ENCODE results near the gene ESCO1.
"Not testable (repeated sequence)": the region's sequence is repeated elsewhere in the genome, so short reads cannot be mapped to it uniquely, and the experiment has no call there.

The ESCO1 gene, protein sequence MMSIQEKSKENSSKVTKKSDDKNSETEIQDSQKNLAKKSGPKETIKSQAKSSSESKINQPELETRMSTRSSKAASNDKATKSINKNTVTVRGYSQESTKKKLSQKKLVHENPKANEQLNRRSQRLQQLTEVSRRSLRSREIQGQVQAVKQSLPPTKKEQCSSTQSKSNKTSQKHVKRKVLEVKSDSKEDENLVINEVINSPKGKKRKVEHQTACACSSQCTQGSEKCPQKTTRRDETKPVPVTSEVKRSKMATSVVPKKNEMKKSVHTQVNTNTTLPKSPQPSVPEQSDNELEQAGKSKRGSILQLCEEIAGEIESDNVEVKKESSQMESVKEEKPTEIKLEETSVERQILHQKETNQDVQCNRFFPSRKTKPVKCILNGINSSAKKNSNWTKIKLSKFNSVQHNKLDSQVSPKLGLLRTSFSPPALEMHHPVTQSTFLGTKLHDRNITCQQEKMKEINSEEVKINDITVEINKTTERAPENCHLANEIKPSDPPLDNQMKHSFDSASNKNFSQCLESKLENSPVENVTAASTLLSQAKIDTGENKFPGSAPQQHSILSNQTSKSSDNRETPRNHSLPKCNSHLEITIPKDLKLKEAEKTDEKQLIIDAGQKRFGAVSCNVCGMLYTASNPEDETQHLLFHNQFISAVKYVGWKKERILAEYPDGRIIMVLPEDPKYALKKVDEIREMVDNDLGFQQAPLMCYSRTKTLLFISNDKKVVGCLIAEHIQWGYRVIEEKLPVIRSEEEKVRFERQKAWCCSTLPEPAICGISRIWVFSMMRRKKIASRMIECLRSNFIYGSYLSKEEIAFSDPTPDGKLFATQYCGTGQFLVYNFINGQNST

GRCh38 chr18:21600526-21601410, at the start of gene ESCO1:
ESCO1 (minus strand) TSS chr18:21600704; CDS start chr18:21574843, 25,861 bp downstream.
- peak; percentile 72 to 84 for DNase-seq (ENCODE audit: low read depth in 2 of 2)

DNA sequence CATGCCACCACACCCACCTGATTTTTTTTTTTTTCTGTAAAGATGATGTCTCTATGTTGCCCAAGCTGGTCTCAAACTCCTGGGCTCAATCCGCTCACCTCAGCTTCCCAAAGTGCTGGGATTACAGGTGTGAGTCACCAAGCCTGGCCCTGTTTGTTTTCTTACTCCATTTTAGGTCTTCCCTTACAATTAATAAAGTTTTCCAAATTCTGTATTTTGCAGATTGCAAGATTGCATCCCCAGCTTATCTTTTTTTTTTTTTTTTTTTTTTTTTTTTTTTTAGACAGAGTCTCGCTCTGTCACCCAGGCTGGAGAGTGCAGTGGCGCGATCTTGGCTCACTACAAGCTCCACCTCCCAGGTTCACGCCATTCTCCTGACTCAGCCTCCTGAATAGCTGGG, 39.9 kb upstream of the ESCO1 start:
- DNase-seq (ENCODE audit: low read depth in 2 of 2): not testable (repeated sequence)

- DNase-seq (ENCODE audit: low read depth in 2 of 2): no peak
Measured at GRCh38 chr18:21638822-21639221, 38.3 kb upstream of the ESCO1 start.

DNA sequence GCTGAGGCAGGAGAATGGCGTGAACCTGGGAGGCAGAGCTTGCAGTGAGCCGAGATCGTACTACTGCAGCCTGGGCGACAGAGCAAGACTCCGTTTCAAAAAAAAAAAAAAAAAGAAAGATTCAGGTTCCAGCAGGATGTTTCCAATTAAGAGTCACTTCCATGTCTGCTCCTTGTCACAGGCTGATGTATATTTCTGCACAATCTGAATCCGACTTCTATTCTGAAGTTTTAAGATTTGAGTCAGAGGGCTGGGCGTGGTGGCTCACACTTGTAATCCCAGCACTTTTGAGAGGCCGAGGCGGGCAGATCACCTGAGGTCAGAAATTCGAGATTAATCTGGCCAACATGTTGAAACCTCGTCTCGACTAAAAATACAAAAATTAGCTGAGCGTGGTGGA, 36.3 kb upstream of the ESCO1 start:
- DNase-seq (ENCODE audit: low read depth in 2 of 2): no peak

DNA sequence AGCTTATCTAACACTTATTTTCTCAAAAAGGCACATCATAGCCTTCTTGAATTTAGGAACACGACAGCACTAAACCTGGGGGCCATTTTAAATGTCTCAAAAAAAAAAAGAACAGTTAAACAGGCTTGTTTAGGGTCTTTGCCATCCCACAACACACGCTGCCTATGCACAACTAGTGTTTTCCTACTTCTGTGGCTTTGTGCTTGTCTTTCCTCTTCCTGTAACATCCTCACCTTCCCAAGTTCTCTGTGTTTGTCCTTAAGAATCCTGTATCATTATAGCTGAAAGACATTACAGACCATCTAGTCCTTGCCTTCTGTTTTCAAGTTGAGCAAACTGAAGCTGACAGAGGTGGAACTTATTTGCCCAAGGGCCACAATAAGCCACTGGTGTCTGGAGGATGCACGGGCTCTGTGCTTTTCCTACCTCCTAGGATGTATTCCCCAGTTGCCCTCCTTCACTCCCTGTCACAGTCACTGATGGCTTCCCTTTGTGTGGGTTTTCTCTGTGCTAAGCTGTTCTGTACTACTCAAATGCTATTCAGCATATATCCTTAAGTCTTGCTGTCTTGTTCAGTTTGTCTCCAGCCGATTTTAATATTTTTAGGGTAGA, 34.2 kb upstream of the ESCO1 start:
- no peak for DNase-seq (ENCODE audit: low read depth in 2 of 2)

GRCh38 chr18:21632393-21632792, 31.9 kb upstream of the ESCO1 start:
- DNase-seq (ENCODE audit: low read depth in 2 of 2): no peak

DNA sequence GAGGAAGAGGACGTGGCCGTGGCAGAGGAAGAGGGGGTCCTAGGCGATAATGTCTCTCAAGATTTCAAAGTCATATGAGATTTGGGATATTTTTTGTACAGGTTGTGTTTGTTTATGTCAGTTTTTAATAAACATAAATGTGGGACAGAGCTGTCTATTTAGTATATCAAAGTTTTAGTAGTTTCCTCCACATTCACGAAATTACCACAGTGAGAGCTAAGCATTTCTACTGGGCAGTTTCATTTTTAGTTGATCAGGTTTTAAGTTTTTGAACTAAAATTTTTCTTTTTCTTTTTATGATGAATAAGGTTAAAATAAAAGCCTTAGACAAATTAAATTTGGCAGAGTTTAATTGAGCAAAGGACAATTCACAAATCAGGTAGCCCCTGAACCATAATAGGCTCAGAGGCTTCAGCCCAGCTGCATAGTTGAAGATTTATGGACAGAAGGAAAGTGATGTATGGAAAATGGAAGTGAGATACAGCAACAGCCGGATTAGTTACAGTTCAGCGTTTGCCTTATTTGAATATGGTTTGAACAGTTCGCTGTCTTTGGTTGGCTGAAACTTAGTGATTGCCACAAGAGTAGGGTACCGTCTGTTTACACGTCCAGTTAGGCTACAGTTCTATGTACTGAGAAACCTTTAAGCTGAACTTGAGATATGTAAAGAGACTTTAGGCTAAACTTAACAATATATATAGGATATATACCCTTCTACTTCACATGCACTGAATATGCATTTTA, 28.8 kb upstream of the ESCO1 start:
- no peak for DNase-seq (ENCODE audit: low read depth in 2 of 2)

GRCh38 chr18:21621640-21622039, 21.1 kb upstream of the ESCO1 start:
- not testable (repeated sequence) for DNase-seq (ENCODE audit: low read depth in 2 of 2)

GRCh38 chr18:21612125-21613039, 11.9 kb upstream of the ESCO1 start, which contains the start of gene SNRPD1:
SNRPD1 (plus strand) TSS chr18:21612314; CDS start chr18:21612430, 116 bp downstream.
- DNase-seq (ENCODE audit: low read depth in 2 of 2): peak; percentile 46 to 84

DNA sequence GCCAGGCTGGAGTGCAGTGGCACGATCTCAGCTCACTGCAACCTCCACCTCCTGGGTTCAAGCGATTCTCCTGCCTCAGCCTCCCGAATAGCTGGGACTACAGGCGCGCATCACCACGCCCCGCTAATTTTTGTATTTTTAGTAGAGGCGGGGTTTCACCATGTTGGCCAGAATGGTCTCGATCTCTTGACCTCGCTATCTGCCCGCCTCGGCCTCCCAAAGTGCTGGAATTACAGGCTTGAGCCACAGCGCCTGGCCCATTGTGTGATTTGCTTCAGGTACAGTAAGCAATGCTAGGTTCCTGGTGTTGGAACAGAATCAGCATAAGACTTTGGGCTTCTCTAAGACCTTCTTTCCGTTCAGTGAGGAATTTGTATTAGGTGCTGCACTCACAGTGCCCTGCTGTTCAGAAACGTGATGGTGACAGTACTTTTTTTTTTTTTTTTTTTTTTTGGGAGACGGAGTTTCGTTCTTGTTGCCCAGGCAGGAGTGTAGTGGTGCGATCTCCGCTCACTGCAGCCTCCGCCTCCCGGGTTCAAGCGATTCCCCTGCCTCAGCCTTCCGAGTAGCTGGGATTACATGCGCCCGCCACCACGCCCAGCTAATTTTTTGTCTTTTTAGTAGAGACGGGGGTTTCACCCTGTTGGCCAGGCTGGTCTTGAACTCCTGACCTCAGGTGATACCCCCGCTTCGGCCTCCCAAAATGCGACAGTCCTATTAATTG, 11.1 kb upstream of the ESCO1 start:
- not testable (repeated sequence) for DNase-seq (ENCODE audit: low read depth in 2 of 2)

- no peak for DNase-seq (ENCODE audit: low read depth in 2 of 2)
Measured at GRCh38 chr18:21605213-21605612, 4.7 kb upstream of the ESCO1 start.

- DNase-seq (ENCODE audit: low read depth in 2 of 2): no peak
Measured at GRCh38 chr18:21604671-21605070, 4.2 kb upstream of the ESCO1 start.

DNA sequence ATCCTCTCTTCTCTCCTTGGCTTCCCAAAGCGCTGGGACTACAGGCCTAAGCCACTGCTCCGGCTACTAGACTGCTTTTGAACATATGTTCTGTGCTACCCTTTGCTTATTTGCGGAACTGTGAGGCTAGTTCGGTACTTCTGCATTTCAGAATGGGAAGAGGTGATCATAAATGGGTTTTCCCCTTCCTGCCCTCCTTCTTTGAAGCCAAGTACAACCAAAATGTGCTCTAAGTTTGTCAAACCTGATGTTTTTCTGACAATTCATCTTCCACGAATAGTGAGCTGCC, 1.7 kb upstream of the ESCO1 start:
- no peak for DNase-seq (ENCODE audit: low read depth in 2 of 2)

DNA sequence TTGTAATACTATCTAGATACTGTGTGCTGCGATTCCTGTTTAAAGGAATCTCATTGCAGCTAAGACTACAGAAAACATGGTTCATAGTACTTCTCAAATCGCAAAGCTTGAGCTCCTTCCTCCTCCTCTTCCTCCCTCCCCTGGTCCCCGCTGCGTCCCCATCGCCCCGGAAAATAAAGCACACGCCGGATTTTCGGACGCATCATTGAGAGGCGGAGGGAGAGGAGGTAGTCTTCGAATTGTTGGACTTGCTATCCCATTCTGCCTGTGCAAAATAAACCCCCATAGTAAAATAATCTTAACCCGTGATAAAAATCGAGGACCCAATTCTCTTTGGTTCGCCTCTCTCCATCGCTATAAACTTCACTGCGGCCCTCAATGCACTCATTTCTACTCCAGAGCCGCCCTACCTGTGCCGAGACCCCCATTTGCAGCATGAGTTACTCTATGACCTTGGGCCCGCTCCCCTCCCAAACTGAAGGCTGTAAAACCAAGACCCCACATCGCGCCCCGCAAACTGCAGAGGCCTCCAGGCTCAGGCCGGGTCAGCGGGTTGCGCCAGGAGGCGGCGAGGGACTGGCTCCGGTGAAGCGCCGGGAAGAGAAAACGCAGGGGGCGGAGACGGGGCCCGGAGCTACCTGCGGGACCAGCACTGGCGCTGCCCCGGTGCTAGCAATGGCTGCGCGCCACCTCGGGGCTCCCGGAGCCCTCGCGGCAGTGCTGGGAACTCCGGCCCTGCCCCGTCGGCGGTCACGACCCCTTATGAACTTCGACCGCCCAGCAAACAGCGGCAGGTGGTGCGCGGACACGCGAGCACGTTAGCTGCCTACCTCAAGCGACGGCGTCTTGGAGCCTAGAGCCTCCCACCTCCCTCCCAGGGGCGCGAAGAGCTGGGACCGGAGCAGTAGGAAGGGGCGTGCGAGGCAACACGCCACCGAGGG, 649 bp downstream of the ESCO1 start:
- peak in 1 of 2 donors; percentile 12 for DNase-seq (ENCODE audit: low read depth in 2 of 2)

DNA sequence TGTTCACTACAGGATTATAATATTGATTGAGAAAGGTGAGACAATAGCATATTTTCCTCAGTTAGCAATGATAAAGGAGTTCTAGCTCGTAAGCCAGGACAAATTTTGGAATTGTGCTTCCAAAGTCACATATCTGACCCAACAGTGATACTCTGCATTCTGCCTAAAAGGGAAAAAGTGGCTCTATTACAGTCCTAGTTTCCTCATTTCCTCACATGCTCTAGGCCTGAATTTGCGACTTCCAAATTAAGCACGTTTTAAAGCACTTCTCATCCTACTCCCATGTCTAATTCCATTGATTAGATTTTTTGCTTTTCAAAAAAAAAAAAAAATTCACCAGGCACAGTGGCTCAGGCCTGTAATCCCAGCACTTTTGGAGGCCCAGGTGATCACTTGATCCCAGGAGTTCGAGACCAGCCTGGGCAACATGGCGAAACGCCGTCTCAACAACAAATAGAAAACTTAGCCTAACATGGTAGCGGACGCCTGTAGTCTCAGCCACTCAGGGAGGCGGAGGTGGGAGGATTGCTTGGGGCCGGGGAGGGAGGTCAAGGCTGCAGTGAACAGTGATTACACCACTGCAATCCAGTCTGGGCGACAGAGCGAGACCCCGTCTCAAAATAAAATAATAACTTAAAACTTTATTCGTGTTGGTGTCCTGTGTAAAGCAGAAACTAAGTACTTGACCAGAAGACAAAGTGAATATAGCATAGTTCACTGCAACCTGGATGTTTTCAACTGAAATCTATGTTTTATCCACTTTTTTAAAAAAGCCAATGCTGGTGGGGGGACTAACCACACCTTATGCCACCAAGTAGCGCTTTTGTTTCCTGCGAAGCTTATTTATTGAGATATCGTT, 1.5 kb downstream of the ESCO1 start:
- no peak for DNase-seq (ENCODE audit: low read depth in 2 of 2)

GRCh38 chr18:21597620-21598019, 2.9 kb downstream of the ESCO1 start:
- no peak for DNase-seq (ENCODE audit: low read depth in 2 of 2)

Data from stimulated activated CD4-positive, alpha-beta T cell treated with anti-CD3 and anti-CD28 coated beads, Interleukin-1b, Interleukin-23, amount 100 ng/mL, for 1 hour (primary cell).